GM12878 (cell line): ENCODE results near the gene THAP11. TPM values are rescaled to one million over a fixed set of nuclear protein-coding genes. Genes with fewer than 3 reads are reported as not detected.

Experiments used
- ATAC-seq: fragments of 200-7000 bp; cut with Tn5 transposase; 3 replicates; pipeline ENCODE4 v1.9.1; 2020; ENCODE audit warnings: mild to moderate bottlenecking, moderate library complexity
- BruUV-seq: library from RNA; stranded (reverse); fragments of 400-500 nt; replicated peaks from 2 replicates; lab custom pipeline; 2021; lab: Mats Ljungman, UMichigan
- CTCF ChIA-PET: fragments of 300-600 bp; sonication (Branson Sonifier 250); formaldehyde crosslinking; extraction: SDS; loops from one replicate; lab custom pipeline; 2021; ENCODE audit warnings: inconsistent platforms; lab: Yijun Ruan, JAX
- POLR2A ChIA-PET: fragments of 350-600 bp; formaldehyde crosslinking; extraction: SDS; loops from one replicate; lab custom pipeline; 2021; ENCODE audit warnings: inconsistent platforms; lab: Charles Lee
- RAD21 ChIA-PET: fragments of 300-600 bp; sonication (Branson Sonifier 250); formaldehyde crosslinking; loops from one replicate; lab custom pipeline; 2023; ENCODE audit warnings: antibody characterized with exemption; ENCODE audit not compliant: unreplicated experiment; lab: Charles Lee
- SMC1A ChIA-PET: fragments of 300-600 bp; sonication (Branson Sonifier 250); formaldehyde crosslinking; loops from one replicate; lab custom pipeline; 2023; ENCODE audit not compliant: unreplicated experiment, uncharacterized antibody; lab: Charles Lee
- DNase-seq: peaks from one replicate; pipeline ENCODE4 v3.0.0-alpha.2; 2011; ENCODE audit warnings: low read depth, low spot score
- FAIRE-seq: peaks from 3 replicates; lab custom pipeline; 2011; peaks lifted over from hg19 to GRCh38; lab: Jason Lieb, UNC
- H2AFZ ChIP-seq: 2 replicates; pipeline ENCODE4 v1.6.0; 2011; ENCODE audit warnings: low read depth, low read length, control low read depth; ENCODE audit not compliant: control insufficient read depth
- H3K27ac ChIP-seq: 2 replicates; pipeline ENCODE4 v1.5.1; 2011; ENCODE audit warnings: control low read depth; ENCODE audit not compliant: control insufficient read depth, insufficient read depth
- H3K27me3 ChIP-seq, 2 experiments: replicated peaks in 1 of 2; 2 replicates each; pipeline versions ENCODE4 v1.6.0 to v1.6.1; 2011; ENCODE audit warnings: low read length in 1 of 2; ENCODE audit not compliant: control insufficient read depth in 2 of 2, insufficient read depth in 2 of 2
- H3K36me3 ChIP-seq, 2 experiments: 2 replicates each; pipeline ENCODE4 v1.5.1; 2011; ENCODE audit warnings: low read length in 1 of 2; ENCODE audit not compliant: control insufficient read depth in 2 of 2, insufficient read depth in 2 of 2
- H3K4me1 ChIP-seq: 2 replicates; pipeline ENCODE4 v1.6.1; 2011; ENCODE audit warnings: mild to moderate bottlenecking, low read length, moderate library complexity, mixed read lengths; ENCODE audit not compliant: control insufficient read depth, insufficient read depth
- H3K4me2 ChIP-seq: 2 replicates; pipeline ENCODE4 v1.6.0; 2011; ENCODE audit warnings: control low read depth; ENCODE audit not compliant: control insufficient read depth, insufficient read depth
- H3K4me3 ChIP-seq: fragments of 200-600 bp; sonication (generic); 2 replicates; pipeline ENCODE4 v1.5.1; 2016
- H3K79me2 ChIP-seq: 2 replicates; pipeline ENCODE4 v1.6.0; 2011; ENCODE audit warnings: low read length; ENCODE audit not compliant: control insufficient read depth, insufficient read depth
- H3K9ac ChIP-seq: 2 replicates; pipeline ENCODE4 v1.8.0; 2011; ENCODE audit warnings: low read length, control low read depth, mixed read lengths; ENCODE audit not compliant: control insufficient read depth, insufficient read depth
- H3K9me3 ChIP-seq: replicated peaks from 3 replicates; pipeline ENCODE4 v1.5.1; 2011; ENCODE audit warnings: mild to moderate bottlenecking, low read length; ENCODE audit not compliant: control insufficient read depth, insufficient read depth
- H4K20me1 ChIP-seq: 2 replicates; pipeline ENCODE4 v1.6.0; 2011; ENCODE audit not compliant: control insufficient read depth, insufficient read depth
- BCL3 ChIP-seq: IDR thresholded peaks from 2 replicates; pipeline ENCODE4 v1.6.1; 2011; ENCODE audit warnings: borderline replicate concordance, low read depth, mild to moderate bottlenecking, moderate library complexity, low read length; ENCODE audit not compliant: insufficient read depth, poor library complexity, severe bottlenecking
- CBX5 ChIP-seq: sonication (generic); IDR thresholded peaks from 2 replicates; pipeline ENCODE4 v1.6.1; 2016; ENCODE audit warnings: low read depth, moderate library complexity, mild to moderate bottlenecking, inconsistent platforms
- CHD1 ChIP-seq: IDR thresholded peaks from 2 replicates; pipeline ENCODE4 v1.6.1; 2012; ENCODE audit warnings: low read depth, low read length, improper control_type of control experiment
- DPF2 ChIP-seq: fragments of 450-650 bp; IDR thresholded peaks from 2 replicates; pipeline ENCODE4 v1.6.1; 2017; ENCODE audit warnings: mild to moderate bottlenecking
- ETV6 ChIP-seq, 2 experiments: fragments of 450-650 bp in 1 of 2; IDR thresholded peaks in 1 of 2; conservative IDR thresholded peaks in 1 of 2; 2 replicates each; pipeline ENCODE4 v1.6.1; 2014; ENCODE audit warnings: antibody characterized with exemption in 1 of 2, borderline replicate concordance in 1 of 2, low read depth in 1 of 2, mild to moderate bottlenecking in 1 of 2, moderate library complexity in 1 of 2
- GATAD2B ChIP-seq: fragments of 450-650 bp; conservative IDR thresholded peaks from 2 replicates; pipeline ENCODE4 v1.6.1; 2017; ENCODE audit warnings: low read depth, mild to moderate bottlenecking, moderate library complexity
- HDGF ChIP-seq: fragments of 450-650 bp; IDR thresholded peaks from 2 replicates; pipeline ENCODE4 v1.6.1; 2016; ENCODE audit warnings: antibody characterized with exemption
- JUND ChIP-seq: IDR thresholded peaks from 2 replicates; pipeline ENCODE4 v1.6.1; 2012; ENCODE audit warnings: low read depth, mild to moderate bottlenecking, low read length, improper control_type of control experiment, moderate library complexity
- SMAD5 ChIP-seq: IDR thresholded peaks from 2 replicates; pipeline ENCODE4 v1.6.1; 2016; ENCODE audit warnings: antibody characterized with exemption, low read depth
- SMC3 ChIP-seq: IDR thresholded peaks from 2 replicates; pipeline ENCODE4 v1.6.1; 2011; ENCODE audit warnings: low read length, improper control_type of control experiment, borderline replicate concordance
- STAT1 ChIP-seq: fragments of 450-650 bp; conservative IDR thresholded peaks from 2 replicates; pipeline ENCODE4 v1.6.1; 2014; ENCODE audit warnings: antibody characterized with exemption, mild to moderate bottlenecking
- TAF1 ChIP-seq: IDR thresholded peaks from 2 replicates; pipeline ENCODE4 v1.6.1; 2011; ENCODE audit warnings: mild to moderate bottlenecking, low read depth, low read length, borderline replicate concordance
- TCF3 ChIP-seq: IDR thresholded peaks from 2 replicates; pipeline ENCODE4 v1.6.1; 2012; ENCODE audit warnings: low read depth, mild to moderate bottlenecking, low read length, borderline replicate concordance; ENCODE audit not compliant: insufficient read depth
- YY1 ChIP-seq: IDR thresholded peaks from 2 replicates; pipeline ENCODE4 v1.6.1; 2011; ENCODE audit warnings: low read depth, mild to moderate bottlenecking, low read length
- ZNF384 ChIP-seq: IDR thresholded peaks from 2 replicates; pipeline ENCODE4 v1.6.1; 2012; ENCODE audit warnings: low read depth, mild to moderate bottlenecking, low read length, improper control_type of control experiment, borderline replicate concordance
- WGBS: methylation state at CpG from one replicate; pipeline ENCODE4 v1.1.6; 2016; ENCODE audit warnings: low lambda C conversion rate; ENCODE audit not compliant: insufficient replicate concordance, insufficient coverage; ENCODE audit errors: missing lambda C conversion rate; 5-methylcytosine and 5-hydroxymethylcytosine counted together
- in situ Hi-C: fragments of 300-500 bp; cut with MboI; formaldehyde crosslinking; loops from 9 replicates; pipeline ENCODE4 v1.14.3; 2018; ENCODE audit warnings: mixed read lengths
- intact Hi-C: fragments of 100-400 bp; cut with micrococcal nuclease; formaldehyde crosslinking; loops from one replicate; pipeline ENCODE4 v1.14.2; 2022; ENCODE audit not compliant: unreplicated experiment
- polyA plus RNA-seq, 11 experiments: library from polyadenylated mRNA; depleted of rRNA in 4 of 11; unstranded in 6 of 11; stranded (reverse) in 5 of 11; fragments of >200 nt; fragmentation: Nextera tagmentation in 4 of 11; fragmentation: Illumina TruSeq in 1 of 11; extraction: Ambion mirVana in 4 of 11; extraction: Trizol in 1 of 11; gene quantifications; 1 replicate in 1 of 11; 2 replicates in 10 of 11; pipeline versions ENCODE4 v1.2.1 to v1.2.3, GENCODE V29; 2011 to 2016; ENCODE audit warnings: inconsistent platforms in 2 of 11, missing spikeins in 2 of 11, low read depth in 1 of 11
- total RNA-seq, 4 experiments: library from RNA; depleted of rRNA in 3 of 4; stranded (reverse); fragments of >200 nt in 3 of 4; fragmentation: Illumina TruSeq in 1 of 4; extraction: Trizol in 1 of 4; gene quantifications; 2 replicates each; pipeline versions ENCODE4 v1.2.1 to v1.2.3, GENCODE V29; 2013 to 2021

Gene THAP11
- total and polyA plus RNA-seq, 10 of the 15 experiments (the other 5 are each of a cell fraction or from before 2014, with no cell fraction given): 2.5 to 36.7 (median 21.4) TPM

DNA sequence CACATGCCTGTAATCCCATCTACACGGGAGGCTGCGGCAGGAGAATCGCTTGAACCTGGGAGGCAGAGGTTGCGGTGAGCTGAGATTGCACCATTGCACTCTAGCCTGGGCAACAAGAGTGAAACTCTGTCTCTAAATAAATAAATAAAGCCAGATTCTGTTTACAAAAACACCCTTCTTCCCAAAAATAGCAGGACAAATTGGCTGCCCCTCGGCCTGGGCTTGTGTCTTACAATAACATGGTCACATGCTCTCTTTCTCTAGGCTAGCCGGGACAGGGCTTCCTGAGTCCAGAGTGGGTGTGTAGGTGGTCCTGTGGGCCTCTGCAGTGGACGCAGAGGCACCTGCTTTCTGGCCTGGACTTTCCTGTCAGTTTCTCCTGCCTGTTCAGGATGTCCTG, 27.5 kb downstream of the THAP11 start:
- no peak overlapping the region for H2AFZ ChIP-seq
- no peak overlapping the region for H3K27ac ChIP-seq
- no peak overlapping the region for H3K4me2 ChIP-seq
- no peak for DNase-seq
- peaks cover 4% of the 10 kb centered on the region; the same call in 1 of the 2 replicates for H4K20me1 ChIP-seq
- H3K9me3 ChIP-seq: no peaks in the 10 kb centered on the region
- BruUV-seq: no TSS peak
- no peak for TF ChIP-seq HDGF
- WGBS: 88% methylated on average over 7 of the region's 7 CpGs
- peaks cover 16 to 29% of the 10 kb centered on the region in 2 experiments for H3K36me3 ChIP-seq
- H3K27me3 ChIP-seq: no peaks in the 10 kb centered on the region
- H3K4me1 ChIP-seq: peaks cover 7% of the 10 kb centered on the region
- ChIA-PET POLR2A (interaction anchor here (0.6 to 2.0 kb wide), 2 partner anchors 99 to 222 kb away, joined by 4 read pairs; partner anchors contain the start of gene SLC12A4), SMC1A (interaction anchor here (1.0 kb wide), 1 partner anchor 63 kb away, joined by 3 read pairs; no protein-coding TSS in a partner anchor), RAD21 (no interaction called here), CTCF (interaction anchor here (1.1 to 1.3 kb wide), 2 partner anchors 9 to 53 kb away, joined by 3 to 4 read pairs; no protein-coding TSS in a partner anchor)
- intact Hi-C loops: no loop called here
- ATAC-seq: no peak
- peaks cover 18% of the 10 kb centered on the region for H3K79me2 ChIP-seq
- no peak for FAIRE-seq
- H3K9ac ChIP-seq: no peak overlapping the region
- no peak overlapping the region for H3K4me3 ChIP-seq
- in situ Hi-C loops: no loop called here

DNA sequence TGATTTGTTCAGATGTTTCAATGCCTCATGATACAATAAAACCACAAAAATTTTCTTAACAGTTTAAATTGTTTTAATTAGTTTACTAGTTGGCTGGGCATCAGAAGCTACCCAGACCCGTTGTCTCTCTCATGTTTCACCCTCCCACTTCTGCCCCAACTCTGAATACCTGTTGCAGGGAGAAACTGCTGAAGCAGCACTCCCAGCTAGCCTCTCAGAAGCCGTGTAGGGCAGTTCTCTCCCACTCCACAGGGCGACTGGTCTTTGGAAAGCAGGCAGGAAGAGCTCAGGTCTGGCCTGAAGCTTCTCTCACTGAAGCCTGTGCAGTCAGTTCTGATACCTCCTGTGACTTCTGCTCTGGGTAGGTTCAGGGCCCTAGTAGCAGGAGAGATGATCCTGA, 29.1 kb downstream of the THAP11 start:
- ChIA-PET POLR2A (interaction anchor here (0.5 to 2.0 kb wide), 4 partner anchors 31 to 181 kb away, joined by 3 to 5 read pairs (median 4); partner anchors contain the start of gene SLC12A4), SMC1A (interaction anchor here (0.6 to 1.3 kb wide), 2 partner anchors 23 to 36 kb away, joined by 3 read pairs; no protein-coding TSS in a partner anchor), CTCF (interaction anchor here (1.0 to 1.4 kb wide), 3 partner anchors 16 to 55 kb away, joined by 3 to 5 read pairs (median 3); no protein-coding TSS in a partner anchor), RAD21 (interaction anchor here (0.9 kb wide), 1 partner anchor 27 kb away, joined by 3 read pairs; no protein-coding TSS in a partner anchor)
- Histone ChIP-seq H3K27me3 (no peaks in the 10 kb centered on the region), H3K27ac (no peak overlapping the region), H3K4me2 (no peak overlapping the region), H4K20me1 (peaks cover 4% of the 10 kb centered on the region; the same call in 1 of the 2 replicates), H3K79me2 (peaks cover 28% of the 10 kb centered on the region), H3K9me3 (no peaks in the 10 kb centered on the region), H3K4me1 (peaks cover 9% of the 10 kb centered on the region), H2AFZ (no peak overlapping the region), H3K9ac (no peak overlapping the region), H3K36me3 (peaks cover 10 to 28% of the 10 kb centered on the region in 2 experiments), H3K4me3 (no peak overlapping the region)
- 65% methylated on average over 3 of the region's 3 CpGs for WGBS
- no peak for ATAC-seq
- in situ Hi-C loops (no loop called here), intact Hi-C loops (no loop called here)
- no peak for DNase-seq
- FAIRE-seq: no peak
- BruUV-seq: no TSS peak
- TF ChIP-seq TAF1 (no peak), TCF3 (no peak), STAT1 (no peak), YY1 (no peak), SMAD5 (no peak), CBX5 (no peak), ZNF384 (no peak), BCL3 (no peak), ETV6 (conservative IDR thresholded peaks at IDR 0.05 in 1 of 2, IDR thresholded peaks at IDR 0.05 in 1 of 2; ENCODE audit: borderline replicate concordance in 1 of 2, low read depth in 1 of 2) (no peak), SMC3 (no peak), GATAD2B (no peak), DPF2 (no peak), CHD1 (no peak), JUND (no peak)
